GM19468 (cell line): Measurements from ENCODE around the gene NAXE.
"Not testable (repeated sequence)": the region's sequence is repeated elsewhere in the genome, so short reads cannot be mapped to it uniquely, and the experiment has no call there.

Experiments
- ATAC-seq: cut with Tn5 transposase; IDR thresholded peaks from one replicate; pipeline ENCODE4 v1.9.1; 2021; ENCODE audit warnings: mild to moderate bottlenecking, moderate library complexity, moderate number of reproducible peaks; ENCODE audit not compliant: unreplicated experiment; ENCODE audit errors: extremely low read depth

NAXE gene

GRCh38 chr1:156618853-156619581 is 27.4 kb downstream of the NAXE start, which contains the start of gene HAPLN2:
HAPLN2 (plus strand) TSS chr1:156619415; CDS start chr1:156623491, 4,076 bp downstream.
- no peak for ATAC-seq

- ATAC-seq: no peak
Observed at GRCh38 chr1:156619582-156619955, 28.0 kb downstream of the NAXE start.

- ATAC-seq: no peak
Observed at GRCh38 chr1:156622581-156623297, 31.2 kb downstream of the NAXE start.

- no peak for ATAC-seq
Observed at GRCh38 chr1:156623946-156624813, 32.6 kb downstream of the NAXE start.

- no peak for ATAC-seq
Observed at GRCh38 chr1:156624814-156625435, 33.3 kb downstream of the NAXE start.

GRCh38 chr1:156625436-156626078 is 34.0 kb downstream of the NAXE start:
- ATAC-seq: no peak

- ATAC-seq: no peak
Observed at GRCh38 chr1:156626079-156626438, 34.5 kb downstream of the NAXE start.

GRCh38 chr1:156627313-156627880 is 35.8 kb downstream of the NAXE start:
- no peak for ATAC-seq

- no peak for ATAC-seq
Observed at GRCh38 chr1:156629823-156630449, 38.4 kb downstream of the NAXE start.

GRCh38 chr1:156631152-156631551 is 39.6 kb downstream of the NAXE start:
- ATAC-seq: not testable (repeated sequence)

- no peak for ATAC-seq
Observed at GRCh38 chr1:156632355-156632754, 40.8 kb downstream of the NAXE start.

GRCh38 chr1:156638189-156638985 is 46.8 kb downstream of the NAXE start:
- no peak for ATAC-seq

- ATAC-seq: no peak
Observed at GRCh38 chr1:156639601-156640101, 48.1 kb downstream of the NAXE start.

GRCh38 chr1:156640842-156641706 is 49.5 kb downstream of the NAXE start:
- no peak for ATAC-seq

- no peak for ATAC-seq
Observed at GRCh38 chr1:156641761-156642264, 50.2 kb downstream of the NAXE start, which contains the start of gene BCAN. BCAN (plus strand) TSS chr1:156642117; CDS start chr1:156646055, 3,938 bp downstream.

GRCh38 chr1:156642265-156643048 is 50.9 kb downstream of the NAXE start:
- no peak for ATAC-seq
